Measurements from ENCODE around the gene UNG.

The UNG gene

DNA sequence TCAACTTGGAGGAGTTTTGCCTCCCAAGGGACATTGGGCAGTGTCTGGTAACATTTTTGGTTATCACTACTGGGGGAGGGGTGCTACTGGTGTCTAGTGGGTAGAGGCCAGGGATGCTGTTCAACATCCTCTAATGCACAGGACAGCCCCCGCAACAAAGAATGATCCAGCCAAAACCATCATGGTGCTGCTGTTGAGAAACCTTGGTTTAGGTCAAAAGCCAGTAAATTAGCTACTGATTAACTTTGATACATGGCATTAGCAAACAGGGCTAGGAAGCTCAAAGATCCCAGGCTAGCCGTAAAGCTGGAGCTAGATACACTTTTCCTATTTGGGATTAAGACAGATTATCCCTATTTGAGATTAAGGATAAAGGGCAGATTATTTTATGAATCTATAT is 13.0 kb upstream of the UNG start:
- no peak for DNase-seq
- no peaks in the 10 kb centered on the region for H3K9me3 ChIP-seq
- intact Hi-C loops (cut with DNase I; ENCODE audit: low total_unique reads): no loop called here
- H3K4me1 ChIP-seq: no peaks in the 10 kb centered on the region
- no peaks in the 10 kb centered on the region for H3K27me3 ChIP-seq
- no peak overlapping the region for H3K4me3 ChIP-seq
- TF ChIP-seq, protein P1, sequence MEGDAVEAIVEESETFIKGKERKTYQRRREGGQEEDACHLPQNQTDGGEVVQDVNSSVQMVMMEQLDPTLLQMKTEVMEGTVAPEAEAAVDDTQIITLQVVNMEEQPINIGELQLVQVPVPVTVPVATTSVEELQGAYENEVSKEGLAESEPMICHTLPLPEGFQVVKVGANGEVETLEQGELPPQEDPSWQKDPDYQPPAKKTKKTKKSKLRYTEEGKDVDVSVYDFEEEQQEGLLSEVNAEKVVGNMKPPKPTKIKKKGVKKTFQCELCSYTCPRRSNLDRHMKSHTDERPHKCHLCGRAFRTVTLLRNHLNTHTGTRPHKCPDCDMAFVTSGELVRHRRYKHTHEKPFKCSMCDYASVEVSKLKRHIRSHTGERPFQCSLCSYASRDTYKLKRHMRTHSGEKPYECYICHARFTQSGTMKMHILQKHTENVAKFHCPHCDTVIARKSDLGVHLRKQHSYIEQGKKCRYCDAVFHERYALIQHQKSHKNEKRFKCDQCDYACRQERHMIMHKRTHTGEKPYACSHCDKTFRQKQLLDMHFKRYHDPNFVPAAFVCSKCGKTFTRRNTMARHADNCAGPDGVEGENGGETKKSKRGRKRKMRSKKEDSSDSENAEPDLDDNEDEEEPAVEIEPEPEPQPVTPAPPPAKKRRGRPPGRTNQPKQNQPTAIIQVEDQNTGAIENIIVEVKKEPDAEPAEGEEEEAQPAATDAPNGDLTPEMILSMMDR (IDR thresholded peaks at IDR 0.05): no peak
- peaks cover 76 to 100% (median 94%) of the 10 kb centered on the region in 3 donors for H3K36me3 ChIP-seq
- no peak overlapping the region for H3K27ac ChIP-seq

DNA sequence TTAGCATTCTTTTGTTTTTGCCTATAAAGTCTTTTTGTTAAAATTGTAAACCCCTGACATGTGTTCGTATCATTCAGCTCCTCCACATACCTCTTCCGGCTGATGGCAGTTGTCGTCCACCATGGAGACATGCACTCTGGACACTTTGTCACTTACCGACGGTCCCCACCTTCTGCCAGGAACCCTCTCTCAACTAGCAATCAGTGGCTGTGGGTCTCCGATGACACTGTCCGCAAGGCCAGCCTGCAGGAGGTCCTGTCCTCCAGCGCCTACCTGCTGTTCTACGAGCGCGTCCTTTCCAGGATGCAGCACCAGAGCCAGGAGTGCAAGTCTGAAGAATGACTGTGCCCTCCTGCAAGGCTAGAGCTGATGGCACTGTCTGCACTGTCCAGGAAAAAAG is 11.8 kb upstream of the UNG start:
- Histone ChIP-seq H3K27me3 (no peaks in the 10 kb centered on the region), H3K27ac (no peak overlapping the region), H3K4me3 (no peak overlapping the region), H3K36me3 (peaks cover 67 to 100% (median 97%) of the 10 kb centered on the region in 3 donors), H3K9me3 (no peaks in the 10 kb centered on the region), H3K4me1 (no peaks in the 10 kb centered on the region)
- TF ChIP-seq, protein P1 (IDR thresholded peaks at IDR 0.05): no peak
- intact Hi-C loops (cut with DNase I; ENCODE audit: low total_unique reads): no loop called here
- no peak for DNase-seq

DNA sequence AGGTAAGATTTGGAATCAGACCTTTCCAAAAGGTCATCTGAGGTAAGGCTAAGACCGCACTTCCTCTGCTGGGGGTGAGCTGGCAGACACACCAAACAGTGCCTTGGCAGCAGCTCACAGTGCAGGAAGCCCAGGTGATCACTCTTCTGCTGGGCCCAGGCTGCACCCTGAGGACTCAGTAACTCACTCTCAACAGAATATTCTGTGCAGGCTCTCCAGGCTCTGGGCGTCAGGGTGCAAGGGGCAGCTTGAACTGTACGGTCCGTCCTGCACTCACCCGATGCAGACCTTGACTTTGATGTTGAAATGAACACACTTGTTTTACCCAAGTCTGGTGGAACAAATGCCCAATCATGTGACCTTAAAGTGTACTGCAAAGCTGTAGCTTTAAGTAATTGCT is 10.1 kb upstream of the UNG start:
- Histone ChIP-seq H3K4me3 (no peak overlapping the region), H3K4me1 (peaks cover 0 to 11% (median 6%) of the 10 kb centered on the region in 4 donors), H3K27me3 (no peaks in the 10 kb centered on the region), H3K27ac (no peak overlapping the region), H3K9me3 (no peaks in the 10 kb centered on the region), H3K36me3 (peaks cover 51 to 87% (median 82%) of the 10 kb centered on the region in 3 donors)
- intact Hi-C loops (cut with DNase I; ENCODE audit: low total_unique reads): no loop called here
- no peak for DNase-seq
- TF ChIP-seq, protein P1 (IDR thresholded peaks at IDR 0.05): no peak

DNA sequence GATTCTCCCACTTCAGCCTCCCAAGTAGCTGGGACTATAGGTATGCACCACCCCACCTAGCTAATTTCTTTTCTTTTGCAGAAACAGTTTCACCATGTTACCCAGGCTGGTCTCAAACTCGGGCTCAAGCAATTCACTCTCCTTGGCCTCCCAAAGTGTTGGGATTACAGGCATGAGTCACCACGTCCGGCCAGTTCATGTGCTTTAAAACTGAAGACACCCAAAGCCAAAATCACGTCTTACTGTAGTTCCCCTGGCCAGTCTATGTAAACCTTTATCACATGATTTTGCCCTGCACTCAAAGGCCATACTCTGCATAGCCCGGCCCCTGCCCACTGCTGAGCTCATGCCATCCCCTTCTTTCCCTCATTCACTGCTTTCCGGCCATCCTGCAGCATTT is 8.6 kb upstream of the UNG start:
- H3K4me1 ChIP-seq: peaks cover 0 to 23% (median 17%) of the 10 kb centered on the region in 4 donors
- intact Hi-C loops (cut with DNase I; ENCODE audit: low total_unique reads): no loop called here
- no peak for DNase-seq
- TF ChIP-seq, protein P1 (IDR thresholded peaks at IDR 0.05): no peak
- H3K27ac ChIP-seq: no peak overlapping the region
- H3K36me3 ChIP-seq: peaks cover 38 to 71% (median 66%) of the 10 kb centered on the region in 3 donors
- no peaks in the 10 kb centered on the region for H3K27me3 ChIP-seq
- no peaks in the 10 kb centered on the region for H3K9me3 ChIP-seq
- H3K4me3 ChIP-seq: no peak overlapping the region

DNA sequence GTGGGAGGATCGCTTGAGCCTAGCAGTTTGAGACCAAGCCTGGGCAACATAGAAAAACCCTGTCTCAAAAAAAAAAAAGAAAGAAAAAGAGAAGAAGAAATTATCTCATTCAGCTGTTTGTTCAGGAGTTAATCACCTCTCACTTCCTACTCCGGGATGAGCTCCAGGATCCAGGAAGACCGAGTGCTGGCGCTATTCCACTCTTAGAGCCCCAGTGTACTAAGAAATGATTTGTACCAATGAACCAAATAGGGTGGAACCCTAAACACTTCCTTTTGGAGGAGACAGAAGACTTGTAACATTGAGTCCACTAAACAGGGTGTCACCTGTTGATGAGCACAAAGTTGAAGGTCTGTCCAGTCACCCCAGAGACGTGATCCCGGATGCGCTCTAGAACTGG is 7.7 kb upstream of the UNG start:
- H3K4me1 ChIP-seq: peaks cover 0 to 24% (median 18%) of the 10 kb centered on the region in 4 donors
- TF ChIP-seq, protein P1 (IDR thresholded peaks at IDR 0.05): no peak
- H3K27ac ChIP-seq: no peak overlapping the region
- intact Hi-C loops (cut with DNase I; ENCODE audit: low total_unique reads): loop anchor here (5.0 kb wide), 1 partner anchor 527 kb away; the partner anchor contains the start of genes ISCU and SART3
- H3K36me3 ChIP-seq: peaks cover 30 to 62% (median 58%) of the 10 kb centered on the region in 3 donors
- H3K9me3 ChIP-seq: no peaks in the 10 kb centered on the region
- no peak overlapping the region for H3K4me3 ChIP-seq
- no peaks in the 10 kb centered on the region for H3K27me3 ChIP-seq
- no peak for DNase-seq
